Activated CD4-positive, alpha-beta T cell treated with anti-CD3 and anti-CD28 coated beads, Interleukin-2, amount 10 ng/mL, durations not matched to agents 7 days and 5 days (primary cell): Measurements from ENCODE around the gene LCE4A. TPM values are rescaled to one million over a fixed set of nuclear protein-coding genes. Genes with fewer than 3 reads are reported as not detected.

Experiments used
- CTCF ChIA-PET: fragments of 350-600 bp; sonication (Branson Sonifier 250); formaldehyde crosslinking; loops from one replicate; lab custom pipeline; 2021; ENCODE audit warnings: antibody characterized with exemption; lab: Charles Lee
- POLR2A ChIA-PET: fragments of 350-600 bp; sonication (Branson Sonifier 250); formaldehyde crosslinking; loops from one replicate; lab custom pipeline; 2021; ENCODE audit warnings: antibody characterized with exemption; lab: Charles Lee
- DNase-seq: peaks from one replicate; pipeline ENCODE4 v3.0.0-alpha.2; 2020
- H3K27ac Mint-ChIP-seq: one replicate; pipeline ENCODE4 v1.8.0; 2021; ENCODE audit warnings: mild to moderate bottlenecking, moderate library complexity, mixed read lengths
- H3K27me3 Mint-ChIP-seq: one replicate; pipeline ENCODE4 v1.8.0; 2021; ENCODE audit warnings: mixed read lengths
- H3K36me3 Mint-ChIP-seq: one replicate; pipeline ENCODE4 v1.8.0; 2021; ENCODE audit warnings: low read depth, mixed read lengths
- H3K4me1 Mint-ChIP-seq: one replicate; pipeline ENCODE4 v1.8.0; 2021; ENCODE audit warnings: mixed read lengths
- H3K4me3 Mint-ChIP-seq: one replicate; pipeline ENCODE4 v1.8.0; 2021; ENCODE audit warnings: mild to moderate bottlenecking, moderate library complexity, mixed read lengths
- H3K9me3 Mint-ChIP-seq: one replicate; pipeline ENCODE4 v1.8.0; 2021; ENCODE audit warnings: mixed read lengths
- total RNA-seq, 2 experiments: library from RNA; stranded (reverse); gene quantifications; one replicate each; pipeline ENCODE4 v1.2.3, GENCODE V29; 2021

Gene LCE4A
- total RNA-seq, 2 experiments from 2014 or later, result not detected

DNA sequence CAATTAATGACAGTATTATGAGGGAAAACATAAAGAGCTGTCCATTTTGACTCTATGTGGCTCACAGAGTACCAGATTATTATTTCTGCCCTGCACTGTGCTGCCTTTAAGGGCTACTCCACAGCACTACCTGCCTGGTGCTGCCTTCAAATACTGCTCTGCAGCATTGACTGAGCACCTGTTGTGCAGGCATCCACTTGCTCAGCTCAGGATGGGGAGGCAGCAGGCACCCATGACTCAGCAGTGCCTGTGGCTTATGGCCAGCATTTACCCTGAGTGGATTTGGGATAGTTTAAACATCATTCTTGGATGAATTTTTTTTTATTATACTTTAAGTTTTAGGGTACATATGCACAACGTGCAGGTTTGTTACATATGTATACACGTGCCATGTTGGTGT is 48.9 kb downstream of the LCE4A start:
- no peaks in the 10 kb centered on the region for H3K4me1 Mint-ChIP-seq
- no peaks in the 10 kb centered on the region for H3K9me3 Mint-ChIP-seq
- H3K27ac Mint-ChIP-seq, result no peak overlapping the region
- no peaks in the 10 kb centered on the region for H3K36me3 Mint-ChIP-seq
- ChIA-PET POLR2A (no interaction called here), CTCF (no interaction called here)
- peaks cover 14% of the 10 kb centered on the region for H3K27me3 Mint-ChIP-seq
- DNase-seq, result no peak
- no peak overlapping the region for H3K4me3 Mint-ChIP-seq

DNA sequence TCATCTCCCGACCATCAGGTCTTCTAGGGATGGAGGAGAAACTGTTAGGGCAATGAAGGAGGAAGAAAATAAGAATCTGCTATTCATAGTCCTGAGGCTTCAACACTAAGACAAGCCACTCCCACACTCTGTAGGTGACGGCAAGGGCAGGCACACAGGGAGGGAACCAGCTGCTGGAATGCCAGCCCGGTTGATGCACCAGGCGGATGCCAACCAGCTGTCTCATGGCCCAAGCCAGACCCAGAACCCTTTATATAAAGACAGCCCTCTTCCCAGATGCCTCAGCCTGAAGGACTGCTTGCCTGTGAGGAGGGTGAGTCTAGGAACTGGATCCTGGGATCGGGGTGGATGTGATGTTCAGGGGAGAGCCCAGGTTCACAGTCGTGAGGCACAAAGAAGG is 49.8 kb downstream of the LCE4A start, which contains the start of gene KPRP:
TSS of gene KPRP (plus strand) at position 279 of the 400 bp plus-strand sequence. CDS start 1,564 bp downstream, outside the sequence.
- CTCF ChIA-PET, result no interaction called here
- Mint-ChIP-seq H3K4me1 (no peaks in the 10 kb centered on the region), H3K9me3 (no peaks in the 10 kb centered on the region), H3K4me3 (no peak within 1 kb of the TSS), H3K27me3 (peaks cover 11% of the 10 kb centered on the region), H3K36me3 (no peaks in the 10 kb centered on the region), H3K27ac (no peak within 1 kb of the TSS)
- POLR2A ChIA-PET, result no interaction called here
- no peak for DNase-seq

DNA sequence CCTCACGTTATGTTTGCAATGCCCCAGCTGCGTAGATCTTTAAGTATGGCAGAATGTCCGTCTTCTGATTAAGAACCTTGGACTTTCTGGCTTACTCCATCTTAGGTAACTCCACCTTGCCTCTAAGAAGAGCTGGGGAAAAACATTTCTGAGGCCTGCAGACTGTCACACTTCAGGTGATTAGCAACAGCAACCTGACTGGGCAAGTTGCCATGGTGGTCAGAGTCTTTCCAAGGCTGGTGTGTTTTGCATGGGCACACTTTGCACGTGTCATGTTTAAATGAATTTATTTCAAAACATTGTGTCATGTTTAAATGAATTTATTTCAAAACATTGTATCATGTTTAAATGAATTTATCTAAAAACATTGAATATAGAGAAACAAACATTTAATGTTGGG is 50.7 kb downstream of the LCE4A start:
- ChIA-PET POLR2A (no interaction called here), CTCF (interaction anchor here (0.5 kb wide), 1 partner anchor 664 kb away, joined by 3 read pairs; no protein-coding TSS in a partner anchor)
- H3K36me3 Mint-ChIP-seq, result no peaks in the 10 kb centered on the region
- H3K27me3 Mint-ChIP-seq, result peaks cover 9% of the 10 kb centered on the region
- DNase-seq, result no peak
- H3K4me3 Mint-ChIP-seq, result no peak overlapping the region
- H3K9me3 Mint-ChIP-seq, result no peaks in the 10 kb centered on the region
- no peaks in the 10 kb centered on the region for H3K4me1 Mint-ChIP-seq
- H3K27ac Mint-ChIP-seq, result no peak overlapping the region

Other genes with a start within 250 kb of the LCE4A start
- gene LCE5A, start 197.4 kb upstream of the LCE4A start, total RNA-seq, result not detected
- not detected for gene CRCT1, start 193.7 kb upstream of the LCE4A start, total RNA-seq
- not detected for gene LCE3E, start 141.4 kb upstream of the LCE4A start, total RNA-seq
- not detected for gene LCE3D, start 127.6 kb upstream of the LCE4A start, total RNA-seq
- not detected for gene LCE3C, start 107.9 kb upstream of the LCE4A start, total RNA-seq
- gene LCE3B, start 94.3 kb upstream of the LCE4A start, total RNA-seq, result not detected
- not detected for gene LCE3A, start 85.1 kb upstream of the LCE4A start, total RNA-seq
- not detected for gene LCE2D, start 44.8 kb upstream of the LCE4A start, total RNA-seq
- not detected for gene LCE2C, start 32.9 kb upstream of the LCE4A start, total RNA-seq
- gene LCE2B, start 22.0 kb upstream of the LCE4A start, total RNA-seq, result not detected
- not detected for gene LCE2A, start 9.8 kb upstream of the LCE4A start, total RNA-seq
- gene KPRP, start 49.9 kb downstream of the LCE4A start, total RNA-seq, result not detected
- not detected for gene LCE1F, start 67.0 kb downstream of the LCE4A start, total RNA-seq
- not detected for gene LCE1E, start 78.1 kb downstream of the LCE4A start, total RNA-seq
- not detected for gene LCE1D, start 88.6 kb downstream of the LCE4A start, total RNA-seq
- not detected for gene LCE1C, start 98.5 kb downstream of the LCE4A start, total RNA-seq
- not detected for gene LCE1B, start 103.8 kb downstream of the LCE4A start, total RNA-seq
- gene LCE1A, start 119.3 kb downstream of the LCE4A start, total RNA-seq, result not detected
- not detected for gene LCE6A, start 134.7 kb downstream of the LCE4A start, total RNA-seq
- gene LCE7A, start 151.8 kb downstream of the LCE4A start, total RNA-seq, result not detected
- not detected for gene SMCP, start 170.2 kb downstream of the LCE4A start, total RNA-seq
- not detected for gene IVL, start 200.4 kb downstream of the LCE4A start, total RNA-seq
- not detected for gene SPRR5, start 239.0 kb downstream of the LCE4A start, total RNA-seq